Body of pancreas (tissue), 4 donors: ENCODE data around the gene MATN1. TPM values are rescaled to one million over a fixed set of nuclear protein-coding genes. Genes with fewer than 3 reads are reported as not detected.
A peak's percentile ranks its signal among the peaks of the same experiment; 100 is the strongest.

Experiments used
- ATAC-seq: fragments of 150-250 bp; one replicate; pipeline ENCODE4 v1.9.1; 2016
- DNase-seq, 4 donors: peaks; one replicate each; pipeline ENCODE4 v3.0.0-alpha.2; 2019
- H3K27ac ChIP-seq, 4 donors: fragments of 200-600 bp; sonication (generic); 1 replicate in 3 of 4; 2 replicates in 1 of 4; pipeline versions ENCODE4 v1.5.1 to v1.6.1; 2016 to 2019; ENCODE audit warnings: mild to moderate bottlenecking in 1 of 4, mixed read lengths in 1 of 4, moderate library complexity in 1 of 4
- H3K27me3 ChIP-seq, 2 donors: fragments of 200-600 bp; sonication (generic); one replicate each; pipeline ENCODE4 v1.6.0; 2016; ENCODE audit warnings: mild to moderate bottlenecking in 1 of 2
- H3K36me3 ChIP-seq, 2 donors: fragments of 200-600 bp; sonication (generic); replicated peaks in 1 of 2; 2 replicates each; pipeline ENCODE4 v1.5.1; 2016; ENCODE audit warnings: low read depth in 2 of 2; ENCODE audit not compliant: insufficient read depth in 1 of 2
- H3K4me1 ChIP-seq: fragments of 200-600 bp; sonication (generic); one replicate; pipeline ENCODE4 v1.6.0; 2016
- H3K4me3 ChIP-seq, 2 donors: fragments of 200-600 bp; sonication (generic); 1 replicate in 1 of 2; 2 replicates in 1 of 2; pipeline ENCODE4 v1.5.1; 2016 to 2019
- H3K9me3 ChIP-seq, 3 donors: fragments of 200-600 bp; sonication (generic); 1 replicate in 2 of 3; 2 replicates in 1 of 3; pipeline ENCODE4 v1.5.1; 2016
- CTCF ChIP-seq, 7 experiments: fragments of 450-650 bp in 4 of 7; fragments of 200-600 bp in 3 of 7; sonication (generic) in 3 of 7; IDR thresholded peaks; one replicate each; pipeline ENCODE4 v1.5.1; 2016 to 2019; ENCODE audit warnings: antibody characterized with exemption in 7 of 7
- POLR2A ChIP-seq, 3 donors: fragments of 450-650 bp; IDR thresholded peaks; one replicate each; pipeline ENCODE4 v1.6.1; 2016; ENCODE audit warnings: antibody characterized with exemption in 3 of 3, mild to moderate bottlenecking in 2 of 3
- WGBS, 2 donors: methylation state at CpG; one replicate each; pipeline ENCODE4 v1.1.5; 2017; 5-methylcytosine and 5-hydroxymethylcytosine counted together
- intact Hi-C: fragments of 100-400 bp; cut with DNase I; formaldehyde crosslinking; loops from one replicate; pipeline ENCODE4 v1.15.1; 2023
- total RNA-seq, 2 donors: library from RNA; depleted of rRNA; stranded (reverse); fragments of >200 nt; gene quantifications; one replicate each; pipeline ENCODE4 v1.1.0, GENCODE V29; 2016

The MATN1 gene
- total RNA-seq, 2 donors from 2014 or later = 0.33 TPM; not detected in 1

GRCh38 chr1:30721812-30722537 is 1.4 kb downstream of the MATN1 start:
- H3K4me3 ChIP-seq = no peak overlapping the region
- 59 to 100% methylated on average over 3 to 9 of the region's 9 CpGs for whole genome bisulfite sequencing, 2 donors
- DNase-seq (peak in 2 of 4 donors; percentile 41 to 42), ATAC-seq (no peak)
- intact Hi-C loops = loop anchor here (5.0 kb wide), 2 partner anchors 55 to 190 kb away; no protein-coding TSS in a partner anchor
- TF ChIP-seq POLR2A (IDR thresholded peaks at IDR 0.05) (no peak), CTCF (IDR thresholded peaks at IDR 0.05) (no peak)
- H3K36me3 ChIP-seq = peaks cover 0 to 4% of the 10 kb centered on the region in 2 donors
- H3K27me3 ChIP-seq = no peaks in the 10 kb centered on the region
- no peak overlapping the region for H3K27ac ChIP-seq
- H3K4me1 ChIP-seq = peaks cover 12% of the 10 kb centered on the region
- H3K9me3 ChIP-seq = no peaks in the 10 kb centered on the region

- TF ChIP-seq CTCF (IDR thresholded peaks at IDR 0.05) (no peak), POLR2A (IDR thresholded peaks at IDR 0.05) (no peak)
- Histone ChIP-seq H3K36me3 (peaks cover 0 to 4% of the 10 kb centered on the region in 2 donors), H3K4me3 (no peak overlapping the region), H3K27ac (no peak overlapping the region), H3K27me3 (no peaks in the 10 kb centered on the region), H3K9me3 (no peaks in the 10 kb centered on the region), H3K4me1 (peaks cover 12% of the 10 kb centered on the region)
- DNase-seq (no peak), ATAC-seq (no peak)
- 92 to 93% methylated on average over 13 to 26 of the region's 27 CpGs for WGBS, 2 donors
- intact Hi-C loops = loop anchor here (5.0 kb wide), 2 partner anchors 56 to 191 kb away; no protein-coding TSS in a partner anchor
These were observed 2.0 kb downstream of the MATN1 start for GRCh38 chr1:30721341-30721793.

- WGBS, 2 donors = 86% methylated on average over 16 of the region's 16 CpGs
- Histone ChIP-seq H3K9me3 (no peaks in the 10 kb centered on the region), H3K27me3 (no peaks in the 10 kb centered on the region), H3K27ac (no peak overlapping the region), H3K36me3 (peaks cover 0 to 4% of the 10 kb centered on the region in 2 donors), H3K4me1 (peaks cover 12% of the 10 kb centered on the region), H3K4me3 (no peak overlapping the region)
- no peak for ATAC-seq
- no peak for TF ChIP-seq CTCF (IDR thresholded peaks at IDR 0.05)
- TF ChIP-seq POLR2A (IDR thresholded peaks at IDR 0.05) = no peak
- intact Hi-C loops = loop anchor here (5.0 kb wide), 2 partner anchors 57 to 192 kb away; no protein-coding TSS in a partner anchor
- DNase-seq = no peak
These were observed 2.8 kb downstream of the MATN1 start for GRCh38 chr1:30720271-30721223.

GRCh38 chr1:30719406-30720270 is 3.7 kb downstream of the MATN1 start:
- intact Hi-C loops = loop anchor here (5.0 kb wide), 2 partner anchors 58 to 193 kb away; no protein-coding TSS in a partner anchor
- ATAC-seq (no peak), DNase-seq (no peak)
- peak overlapping the region; percentile 92 to 99 (median 98) for H3K27ac ChIP-seq
- H3K27me3 ChIP-seq = no peaks in the 10 kb centered on the region
- WGBS, 2 donors = 30 to 54% methylated on average over 8 to 21 of the region's 21 CpGs
- H3K9me3 ChIP-seq = no peaks in the 10 kb centered on the region
- no peak overlapping the region for H3K4me3 ChIP-seq
- TF ChIP-seq CTCF (IDR thresholded peaks at IDR 0.05) (no peak), POLR2A (IDR thresholded peaks at IDR 0.05) (no peak)
- peaks cover 12% of the 10 kb centered on the region for H3K4me1 ChIP-seq
- no peaks in the 10 kb centered on the region for H3K36me3 ChIP-seq
